ENCODE measurements around the gene FCMR. TPM values are rescaled to one million over a fixed set of nuclear protein-coding genes. Genes with fewer than 3 reads are reported as not detected.

FCMR gene
- total and polyA plus RNA-seq, 4 donors = 0.70 to 3.6 (median 1.7) TPM

DNA sequence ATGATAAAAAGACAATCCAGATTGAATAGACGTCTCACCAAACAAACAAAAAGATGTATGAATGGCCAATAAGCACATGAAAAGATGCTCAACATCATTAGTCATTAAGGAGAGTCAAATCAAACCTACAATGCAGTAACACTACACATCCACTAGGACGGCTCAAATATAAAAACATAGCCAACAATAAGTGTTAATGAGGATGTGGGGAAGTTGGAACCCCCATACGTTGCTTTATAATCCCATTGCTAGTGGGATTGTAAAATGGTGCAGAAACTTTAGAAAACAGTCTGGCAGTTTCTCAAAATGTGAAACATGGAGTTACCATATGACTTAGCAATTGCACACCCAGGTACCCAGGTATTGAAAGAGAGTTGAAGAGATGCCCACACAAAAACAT, 39.2 kb downstream of the FCMR start:
- DNase-seq (ENCODE audit: low spot score) = no peak
- no peak for TF ChIP-seq ATF3 (IDR thresholded peaks at IDR 0.05)
- TF ChIP-seq JUND (IDR thresholded peaks at IDR 0.05) = no peak
- no peak for TF ChIP-seq RAD21 (IDR thresholded peaks at IDR 0.05)
- no peak for TF ChIP-seq ZBTB33 (IDR thresholded peaks at IDR 0.05)
- TF ChIP-seq TAF1 (conservative IDR thresholded peaks at IDR 0.05) = no peak
- TF ChIP-seq HNF4G (IDR thresholded peaks at IDR 0.05) = no peak
- no peak for TF ChIP-seq RXRA (IDR thresholded peaks at IDR 0.05)
- no peak for TF ChIP-seq YY1 (IDR thresholded peaks at IDR 0.05)
- no peak for TF ChIP-seq NR2F2 (IDR thresholded peaks at IDR 0.05)
- TF ChIP-seq FOXA1 (IDR thresholded peaks at IDR 0.05) = no peak
- TF ChIP-seq FOXA2 (IDR thresholded peaks at IDR 0.05) = no peak
- TF ChIP-seq HNF4A (conservative IDR thresholded peaks at IDR 0.05) = no peak
- no peak for TF ChIP-seq SP1 (IDR thresholded peaks at IDR 0.05)
- TF ChIP-seq GABPA (IDR thresholded peaks at IDR 0.05 in 1 of 2, conservative IDR thresholded peaks at IDR 0.05 in 1 of 2) = no peak
- TF ChIP-seq, protein P1, sequence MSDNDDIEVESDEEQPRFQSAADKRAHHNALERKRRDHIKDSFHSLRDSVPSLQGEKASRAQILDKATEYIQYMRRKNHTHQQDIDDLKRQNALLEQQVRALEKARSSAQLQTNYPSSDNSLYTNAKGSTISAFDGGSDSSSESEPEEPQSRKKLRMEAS (IDR thresholded peaks at IDR 0.05) = no peak
- no peak for TF ChIP-seq CTCF (IDR thresholded peaks at IDR 0.05; ENCODE audit: low read depth, low read length, missing input control)
- 64% methylated on average over 3 of the region's 3 CpGs for WGBS
- Histone ChIP-seq H3K9me3 (ENCODE audit: control insufficient read depth in 4 of 4, low read length in 3 of 4) (peaks cover 3 to 7% (median 7%) of the 10 kb centered on the region in 4 donors), H3K27me3 (ENCODE audit: control insufficient read depth in 4 of 4, insufficient read depth in 4 of 4, low read length in 3 of 4) (no peaks in the 10 kb centered on the region), H3K27ac (ENCODE audit: low read depth in 1 of 2, low read length in 2 of 2) (no peak overlapping the region), H3K9ac (ENCODE audit: low read depth in 1 of 2, low read length in 2 of 2) (no peak overlapping the region), H3K4me3 (ENCODE audit: low read depth in 1 of 3, low read length in 3 of 3) (no peak overlapping the region), H3K4me1 (ENCODE audit: control insufficient read depth in 4 of 4, insufficient read depth in 4 of 4, low read length in 3 of 4) (no peaks in the 10 kb centered on the region), H3K36me3 (ENCODE audit: control insufficient read depth in 4 of 4, insufficient read depth in 3 of 4, low read depth in 1 of 4, low read length in 3 of 4) (no peaks in the 10 kb centered on the region)

- Histone ChIP-seq H3K4me1 (ENCODE audit: control insufficient read depth in 4 of 4, insufficient read depth in 4 of 4, low read length in 3 of 4) (no peaks in the 10 kb centered on the region), H3K27me3 (ENCODE audit: control insufficient read depth in 4 of 4, insufficient read depth in 4 of 4, low read length in 3 of 4) (no peaks in the 10 kb centered on the region), H3K9ac (ENCODE audit: low read depth in 1 of 2, low read length in 2 of 2) (no peak overlapping the region), H3K36me3 (ENCODE audit: control insufficient read depth in 4 of 4, insufficient read depth in 3 of 4, low read depth in 1 of 4, low read length in 3 of 4) (no peaks in the 10 kb centered on the region), H3K27ac (ENCODE audit: low read depth in 1 of 2, low read length in 2 of 2) (no peak overlapping the region), H3K9me3 (ENCODE audit: control insufficient read depth in 4 of 4, low read length in 3 of 4) (peaks cover 6 to 8% (median 7%) of the 10 kb centered on the region in 4 donors), H3K4me3 (ENCODE audit: low read depth in 1 of 3, low read length in 3 of 3) (no peak overlapping the region)
- TF ChIP-seq ATF3 (IDR thresholded peaks at IDR 0.05) (no peak), GABPA (IDR thresholded peaks at IDR 0.05 in 1 of 2, conservative IDR thresholded peaks at IDR 0.05 in 1 of 2) (no peak), NR2F2 (IDR thresholded peaks at IDR 0.05) (no peak), TAF1 (conservative IDR thresholded peaks at IDR 0.05) (no peak), ZBTB33 (IDR thresholded peaks at IDR 0.05) (no peak), YY1 (IDR thresholded peaks at IDR 0.05) (no peak), FOXA1 (IDR thresholded peaks at IDR 0.05) (no peak)
- WGBS = 78% methylated on average over 3 of the region's 3 CpGs
- DNase-seq (ENCODE audit: low spot score) = no peak
These were observed 41.4 kb downstream of the FCMR start for GRCh38 chr1:206880314-206880713.

Data from liver (tissue), 9 donors.